Lower leg skin (tissue), 4 donors: ENCODE results near the gene GLYATL3. TPM values are rescaled to one million over a fixed set of nuclear protein-coding genes. Genes with fewer than 3 reads are reported as not detected.

Source experiments
- DNase-seq, 2 donors: peaks; one replicate each; pipeline ENCODE4 v3.0.0-alpha.2; 2019; ENCODE audit warnings: low spot score in 2 of 2
- H3K4me3 ChIP-seq: fragments of 200-600 bp; sonication (generic); 2 replicates; pipeline ENCODE4 v1.5.1; 2017; ENCODE audit warnings: mild to moderate bottlenecking, low read depth; ENCODE audit not compliant: poor library complexity, severe bottlenecking
- CTCF ChIP-seq, 3 donors: fragments of 450-650 bp; IDR thresholded peaks; one replicate each; pipeline ENCODE4 v1.5.1; 2016; ENCODE audit warnings: antibody characterized with exemption in 3 of 3, mild to moderate bottlenecking in 3 of 3, moderate library complexity in 2 of 3
- POLR2A ChIP-seq, 2 donors: fragments of 450-650 bp; IDR thresholded peaks; one replicate each; pipeline ENCODE4 v1.6.1; 2016 to 2017; ENCODE audit warnings: antibody characterized with exemption in 2 of 2, mild to moderate bottlenecking in 1 of 2, moderate library complexity in 1 of 2
- WGBS, 2 donors: methylation state at CpG; one replicate each; pipeline ENCODE4 v1.1.5; 2018; 5-methylcytosine and 5-hydroxymethylcytosine counted together
- intact Hi-C: fragments of 100-400 bp; cut with DNase I; formaldehyde crosslinking; loops from one replicate; pipeline ENCODE4 v1.15.0; 2023; ENCODE audit warnings: low total_unique reads
- total RNA-seq, 4 donors: library from RNA; depleted of rRNA; stranded (reverse); fragments of >200 nt; gene quantifications; one replicate each; pipeline ENCODE4 v1.1.0, GENCODE V29; 2016

GLYATL3 gene
- not detected for total RNA-seq

GRCh38 chr6:49499623-49500022, at the start of gene GLYATL3:
GLYATL3 (plus strand) TSS chr6:49499923; CDS start chr6:49511991, 12,068 bp downstream.
- intact Hi-C loops: no loop called here
- no peak within 1 kb of the TSS for H3K4me3 ChIP-seq
- TF ChIP-seq POLR2A (IDR thresholded peaks at IDR 0.05) (no peak), CTCF (IDR thresholded peaks at IDR 0.05) (no peak)
- 41 to 77% methylated on average over 2 of the region's 2 CpGs for WGBS, 2 donors
- DNase-seq: no peak

- WGBS, 2 donors: 46 to 64% methylated on average over 2 of the region's 2 CpGs
- intact Hi-C loops: no loop called here
- no peak for DNase-seq
These were observed 46.5 kb upstream of the GLYATL3 start for GRCh38 chr6:49453221-49453620.

GRCh38 chr6:49454787-49455709, 44.7 kb upstream of the GLYATL3 start:
- no peak for DNase-seq
- TF ChIP-seq CTCF (IDR thresholded peaks at IDR 0.05): no peak
- TF ChIP-seq POLR2A (IDR thresholded peaks at IDR 0.05): no peak
- H3K4me3 ChIP-seq: no peak overlapping the region
- WGBS, 2 donors: 93 to 96% methylated on average over 3 of the region's 3 CpGs
- intact Hi-C loops: no loop called here

More at GRCh38 chr6:49453221-49453620, 46.5 kb upstream of the GLYATL3 start:
- no peak overlapping the region for H3K4me3 ChIP-seq
- TF ChIP-seq CTCF (IDR thresholded peaks at IDR 0.05): no peak
- no peak for TF ChIP-seq POLR2A (IDR thresholded peaks at IDR 0.05)

- intact Hi-C loops: no loop called here
- TF ChIP-seq POLR2A (IDR thresholded peaks at IDR 0.05) (no peak), CTCF (IDR thresholded peaks at IDR 0.05) (no peak)
- no peak overlapping the region for H3K4me3 ChIP-seq
- no peak for DNase-seq
- 77 to 89% methylated on average over 4 of the region's 4 CpGs for WGBS, 2 donors
These were observed 42.0 kb upstream of the GLYATL3 start for GRCh38 chr6:49457771-49458170.

GRCh38 chr6:49462071-49462470, 37.7 kb upstream of the GLYATL3 start:
- DNase-seq: no peak
- H3K4me3 ChIP-seq: no peak overlapping the region
- intact Hi-C loops: no loop called here
- 37 to 44% methylated on average over 3 of the region's 3 CpGs for WGBS, 2 donors
- TF ChIP-seq POLR2A (IDR thresholded peaks at IDR 0.05): no peak
- TF ChIP-seq CTCF (IDR thresholded peaks at IDR 0.05): no peak
